ENCODE results near the gene IL36RN.
"Not testable (repeated sequence)": the region's sequence is repeated elsewhere in the genome, so short reads cannot be mapped to it uniquely, and the experiment has no call there.

The IL36RN gene

GRCh38 chr2:113075030-113075429 is 16.0 kb downstream of the IL36RN start:
- no peak for DNase-seq (ENCODE audit: low spot score)

DNA sequence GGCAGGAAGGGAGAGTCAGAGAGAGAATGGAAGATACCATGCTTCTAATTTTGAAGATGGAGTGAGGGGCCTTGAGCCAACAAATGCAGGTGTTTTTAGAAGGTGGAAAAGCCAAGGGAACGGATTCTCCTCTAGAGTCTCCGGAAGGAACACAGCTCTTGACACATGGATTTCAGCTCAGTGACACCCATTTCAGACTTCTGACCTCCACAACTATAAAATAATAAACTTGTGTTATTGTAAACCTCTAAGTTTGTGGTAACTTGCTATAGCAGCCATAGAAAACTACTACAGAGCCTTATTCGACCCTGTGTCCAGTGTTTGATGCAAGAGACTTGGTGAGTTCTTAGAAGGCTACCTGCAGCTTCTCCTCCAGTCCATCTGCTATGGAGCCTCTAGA is 16.6 kb downstream of the IL36RN start:
- DNase-seq (ENCODE audit: low spot score) = no peak

DNA sequence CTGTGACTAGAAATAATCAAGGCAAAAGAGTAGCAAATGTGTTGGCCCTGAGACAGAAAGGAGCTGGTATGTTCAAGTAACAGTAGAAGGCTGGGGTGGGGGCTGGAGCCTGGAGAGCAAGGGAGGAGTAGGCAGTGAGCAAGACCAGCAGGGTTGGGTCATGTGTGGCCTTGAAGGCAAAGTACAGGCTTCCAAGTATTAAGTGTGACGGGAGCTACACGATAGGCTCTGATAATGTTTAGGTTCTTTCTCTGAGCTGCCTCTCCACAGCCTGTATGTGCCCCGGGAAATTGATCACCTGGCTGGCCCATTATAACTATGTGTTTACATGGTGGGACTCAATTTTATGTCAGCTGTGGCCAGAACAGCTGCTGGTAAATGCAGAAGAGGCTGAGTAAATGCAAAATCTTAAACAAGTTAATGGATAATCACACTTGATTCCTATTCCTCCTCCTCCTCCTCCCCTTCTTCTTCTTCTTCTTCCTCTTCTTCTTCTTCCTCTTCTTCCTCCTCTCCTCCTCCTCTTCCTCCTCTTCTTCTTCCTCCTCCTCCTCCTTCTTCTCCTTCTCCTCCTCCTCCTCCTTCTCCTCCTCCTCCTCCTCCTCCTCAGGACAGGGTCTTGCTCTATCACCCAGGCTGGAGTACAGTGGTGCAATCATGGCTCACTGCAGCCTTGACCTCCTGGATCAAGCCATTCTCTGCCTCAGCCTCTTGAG is 18.1 kb downstream of the IL36RN start:
- DNase-seq (ENCODE audit: low spot score) = no peak

GRCh38 chr2:113077921-113078320 is 18.9 kb downstream of the IL36RN start:
- no peak for DNase-seq (ENCODE audit: low spot score)

DNA sequence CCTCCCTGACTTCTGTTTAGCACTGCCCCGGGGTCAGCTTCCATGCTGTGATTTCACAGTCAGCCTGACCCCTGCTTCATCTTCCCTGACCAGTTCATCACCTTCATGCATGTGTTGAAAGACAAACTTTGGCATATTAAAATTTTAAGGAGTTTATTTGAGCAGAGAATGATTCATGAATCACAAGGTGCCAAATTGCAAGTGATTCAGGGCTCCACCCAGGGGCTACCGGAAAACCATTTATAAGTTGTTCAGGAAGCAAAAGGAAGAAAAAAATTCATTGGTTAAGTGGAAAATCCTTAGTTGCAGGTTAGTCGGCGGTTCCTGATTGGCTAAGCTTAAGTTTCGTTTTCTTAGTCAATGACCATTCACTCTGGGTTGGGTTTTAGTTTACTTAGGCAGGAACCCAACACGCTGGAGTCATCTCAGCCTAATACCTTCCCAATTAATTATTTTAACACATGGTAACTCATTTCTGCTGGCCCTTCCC is 19.4 kb downstream of the IL36RN start:
- DNase-seq (ENCODE audit: low spot score) = no peak

DNA sequence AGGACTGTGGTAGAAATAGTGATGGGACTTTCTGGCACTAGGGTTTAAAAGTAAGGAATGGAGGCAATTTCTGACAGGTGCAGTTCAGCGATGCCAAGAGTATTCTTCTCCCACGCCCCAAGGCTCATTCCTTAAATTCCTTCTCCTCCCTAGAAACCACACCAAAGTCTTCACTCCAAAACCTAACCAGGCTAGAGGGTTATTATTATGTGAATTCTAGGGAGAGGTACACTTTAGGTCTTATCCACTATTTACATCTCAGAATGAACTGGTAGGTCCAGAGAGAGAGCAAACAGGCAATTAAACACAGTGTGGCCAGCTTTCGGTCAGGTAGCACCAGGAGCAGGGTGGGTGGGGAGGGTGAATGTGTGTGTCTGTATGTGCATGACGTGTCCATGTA is 20.1 kb downstream of the IL36RN start:
- no peak for DNase-seq (ENCODE audit: low spot score)

DNA sequence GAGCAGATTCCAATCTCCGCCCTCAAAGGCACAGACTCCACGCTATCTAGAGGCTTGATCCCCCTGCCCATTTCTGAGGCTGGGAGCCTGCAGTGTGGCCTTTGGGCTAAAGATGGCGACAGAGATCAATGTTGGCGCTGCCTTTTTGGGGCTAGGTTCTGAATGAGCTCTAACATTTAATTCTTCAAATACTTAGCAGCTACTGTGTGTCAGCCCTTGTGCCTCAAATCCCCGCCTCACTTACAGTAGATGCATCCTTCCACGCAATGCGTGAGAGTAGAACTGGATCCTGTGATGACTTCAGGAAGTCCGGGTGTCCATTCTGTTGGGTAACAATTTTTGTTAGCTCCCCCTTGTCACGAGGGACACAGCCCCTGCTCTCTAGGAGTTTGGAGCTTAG is 21.1 kb downstream of the IL36RN start:
- peak; percentile 17 for DNase-seq (ENCODE audit: low spot score)

- no peak for DNase-seq (ENCODE audit: low spot score)
These were observed 22.7 kb downstream of the IL36RN start for GRCh38 chr2:113081488-113082210.

GRCh38 chr2:113083296-113083695 is 24.3 kb downstream of the IL36RN start:
- DNase-seq (ENCODE audit: low spot score) = no peak

GRCh38 chr2:113084249-113085000 is 25.4 kb downstream of the IL36RN start:
- no peak for DNase-seq (ENCODE audit: low spot score)

- no peak for DNase-seq (ENCODE audit: low spot score)
These were observed 26.5 kb downstream of the IL36RN start for GRCh38 chr2:113085542-113085941.

- no peak for DNase-seq (ENCODE audit: low spot score)
These were observed 29.4 kb downstream of the IL36RN start for GRCh38 chr2:113088213-113088992.

- peak; percentile 43 for DNase-seq (ENCODE audit: low spot score)
These were observed 30.9 kb downstream of the IL36RN start for GRCh38 chr2:113089916-113090315.

GRCh38 chr2:113091231-113091896 is 32.4 kb downstream of the IL36RN start:
- no peak for DNase-seq (ENCODE audit: low spot score)

DNA sequence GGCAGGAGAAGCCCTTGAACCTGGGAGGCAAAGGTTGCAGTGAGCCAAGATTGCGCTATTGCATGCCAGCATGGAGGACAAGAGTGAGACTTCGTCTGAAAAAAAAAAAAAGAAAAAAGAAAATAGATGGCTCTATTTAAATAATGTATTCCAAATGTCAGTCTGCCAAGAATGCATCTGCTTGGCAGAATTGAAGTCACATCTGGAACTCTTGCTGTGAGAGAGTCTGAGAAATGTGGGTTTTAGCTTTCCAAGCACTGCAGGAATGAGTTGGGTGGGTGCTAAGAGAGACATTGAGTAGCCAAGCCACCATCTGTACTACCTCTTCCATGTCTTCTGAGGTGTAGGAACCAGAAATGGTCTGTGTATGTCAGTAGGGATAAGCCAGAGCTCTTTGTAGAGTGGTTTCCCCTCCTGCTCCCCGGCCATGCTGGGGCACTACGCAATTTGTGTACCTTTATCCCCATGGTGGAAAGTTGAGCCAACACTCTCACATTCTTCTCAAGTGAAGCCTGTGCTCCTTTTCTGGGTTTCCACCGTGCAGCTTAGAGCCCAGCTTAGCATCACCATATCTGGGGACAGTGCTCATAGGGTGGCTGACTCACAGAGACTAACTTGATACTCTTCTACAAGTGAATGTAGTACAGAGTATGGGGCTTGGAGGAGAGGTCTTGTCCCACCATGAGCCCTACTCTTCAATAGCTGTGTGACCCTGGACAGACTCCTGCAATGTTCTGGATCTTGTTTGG is 34.0 kb downstream of the IL36RN start:
- no peak for DNase-seq (ENCODE audit: low spot score)

- no peak for DNase-seq (ENCODE audit: low spot score)
These were observed 34.6 kb downstream of the IL36RN start for GRCh38 chr2:113093613-113093977.

DNA sequence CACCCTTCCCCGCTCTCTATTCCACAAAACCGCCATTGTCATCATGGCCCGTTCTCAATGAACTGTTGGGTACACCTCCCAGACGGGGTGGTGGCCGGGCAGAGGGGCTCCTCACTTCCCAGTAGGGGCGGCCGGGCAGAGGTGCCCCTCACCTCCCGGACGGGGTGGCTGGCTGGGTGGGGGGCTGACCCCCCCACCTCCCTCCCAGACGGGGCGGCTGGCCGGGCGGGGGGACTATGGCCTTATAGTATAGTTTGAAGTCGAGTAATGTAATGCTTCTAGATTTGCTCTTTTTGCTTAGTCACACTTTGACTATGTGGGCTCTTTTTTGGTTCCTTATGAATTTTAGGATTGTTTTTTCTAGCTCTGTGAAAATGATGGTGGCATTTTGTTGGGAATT is 37.3 kb downstream of the IL36RN start:
- not testable (repeated sequence) for DNase-seq (ENCODE audit: low spot score)

DNA sequence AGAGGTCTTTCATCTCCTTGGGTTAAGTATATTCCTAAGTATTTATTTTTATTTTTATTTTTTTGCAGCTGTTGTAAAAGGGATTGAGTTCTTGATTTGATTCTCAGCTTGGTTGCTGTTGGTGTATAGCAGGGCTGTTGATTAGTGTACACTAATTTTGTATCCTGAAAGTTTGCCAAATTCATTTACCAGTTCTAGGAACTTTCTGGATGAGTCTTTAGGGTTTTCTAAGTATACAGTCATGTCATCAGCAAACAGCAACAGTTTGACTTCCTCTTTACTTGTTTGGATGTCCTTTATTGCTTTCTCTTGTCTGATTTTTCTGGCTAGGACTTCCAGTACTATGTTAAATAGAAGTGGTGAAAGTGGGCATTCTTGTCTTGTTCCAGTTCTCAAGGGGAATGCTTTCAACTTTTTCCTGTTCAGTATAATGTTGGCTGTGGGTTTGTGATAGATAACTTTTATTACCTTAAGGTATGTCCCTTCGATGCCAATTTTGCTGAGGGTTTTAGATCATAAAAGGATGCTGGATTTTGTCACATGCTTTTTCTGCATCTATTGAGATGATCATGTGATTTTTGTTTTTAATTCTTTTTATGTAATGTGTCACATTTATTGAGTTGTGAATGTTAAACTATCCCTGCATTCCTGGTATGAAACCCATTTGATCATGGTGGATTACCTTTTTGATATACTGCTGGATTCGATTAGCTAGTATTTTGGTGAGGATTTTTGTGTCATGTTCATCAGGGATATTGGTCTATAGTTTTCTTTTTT is 38.0 kb downstream of the IL36RN start:
- not testable (repeated sequence) for DNase-seq (ENCODE audit: low spot score)

DNA sequence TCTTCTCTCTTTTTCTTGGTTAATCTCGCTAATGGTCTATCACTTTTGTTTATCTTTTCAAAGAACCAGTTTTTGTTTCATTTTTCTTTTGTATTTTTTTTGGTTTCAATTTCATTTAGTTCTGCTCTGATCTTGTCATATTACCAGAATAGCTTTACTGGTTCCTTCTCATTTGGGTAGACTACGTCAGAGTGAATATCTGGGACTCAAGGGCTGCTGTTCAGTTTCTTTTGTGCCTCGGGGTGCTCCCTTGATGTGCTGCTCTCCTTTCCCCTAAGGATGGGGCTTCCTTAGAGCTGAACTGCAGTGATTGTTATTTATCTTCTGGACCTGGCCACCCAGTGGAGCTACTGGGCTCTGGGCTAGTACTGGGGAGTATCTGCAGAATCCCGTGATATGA is 39.0 kb downstream of the IL36RN start:
- DNase-seq (ENCODE audit: low spot score) = no peak

GRCh38 chr2:113098532-113098931 is 39.5 kb downstream of the IL36RN start:
- no peak for DNase-seq (ENCODE audit: low spot score)
